ENCODE data around the gene FES. TPM values are rescaled to one million over a fixed set of nuclear protein-coding genes. Genes with fewer than 3 reads are reported as not detected.

The FES gene
- total RNA-seq, 3 donors from 2014 or later (not counting 1 experiment from before 2014, with no cell fraction given): 35.8 to 70.3 (median 52.5) TPM

GRCh38 chr15:90878660-90879059 lies 5.6 kb upstream of the FES start:
- Histone ChIP-seq H3K36me3 (ENCODE audit: control insufficient read depth, insufficient read depth, low read length) (peaks cover 66% of the 10 kb centered on the region), H3K9me3 (ENCODE audit: control insufficient read depth, insufficient read depth, low read length) (no peaks in the 10 kb centered on the region), H3K27ac (ENCODE audit: low read length) (no peak overlapping the region), H3K4me3 (ENCODE audit: low read length) (no peak overlapping the region), H3K4me1 (ENCODE audit: control insufficient read depth, insufficient read depth, low read length) (peaks cover 37% of the 10 kb centered on the region), H3K27me3 (ENCODE audit: control insufficient read depth, insufficient read depth, low read length) (no peaks in the 10 kb centered on the region)
- no peak for TF ChIP-seq CTCF (IDR thresholded peaks at IDR 0.05)
- Mint-ChIP-seq H3K27ac (peak overlapping the region in 1 of 2 donors; percentile 78), H3K9me3 (no peaks in the 10 kb centered on the region), H3K4me1 (peaks cover 17 to 34% of the 10 kb centered on the region in 2 donors), H3K27me3 (ENCODE audit: low read depth in 2 of 2) (no peaks in the 10 kb centered on the region), H3K4me3 (no peak overlapping the region), H3K36me3 (no peaks in the 10 kb centered on the region)
- WGBS (ENCODE audit: insufficient coverage): 97% methylated on average over 15 of the region's 15 CpGs
- DNase-seq (no peak), ATAC-seq (no peak)
- intact Hi-C loops (cut with micrococcal nuclease): no loop called here

GRCh38 chr15:90879730-90880366 lies 4.5 kb upstream of the FES start:
- Mint-ChIP-seq H3K36me3 (no peaks in the 10 kb centered on the region), H3K27ac (no peak overlapping the region)

GRCh38 chr15:90880381-90881145 lies 3.7 kb upstream of the FES start:
- Mint-ChIP-seq H3K4me1 (peaks cover 26 to 36% of the 10 kb centered on the region in 2 donors), H3K27ac (no peak overlapping the region)
- DNase-seq: no peak

More at GRCh38 chr15:90879730-90880366, 4.5 kb upstream of the FES start:
- no peak for TF ChIP-seq CTCF (IDR thresholded peaks at IDR 0.05)
- intact Hi-C loops (cut with micrococcal nuclease): no loop called here
- WGBS (ENCODE audit: insufficient coverage): 91% methylated on average over 35 of the region's 35 CpGs
- no peak overlapping the region for H3K4me3 ChIP-seq (ENCODE audit: low read length)
- no peaks in the 10 kb centered on the region for H3K9me3 ChIP-seq (ENCODE audit: control insufficient read depth, insufficient read depth, low read length)
- H3K27me3 ChIP-seq (ENCODE audit: control insufficient read depth, insufficient read depth, low read length): no peaks in the 10 kb centered on the region
- Mint-ChIP-seq H3K9me3 (no peaks in the 10 kb centered on the region), H3K4me3 (no peak overlapping the region), H3K27me3 (ENCODE audit: low read depth in 2 of 2) (no peaks in the 10 kb centered on the region), H3K4me1 (peaks cover 19 to 31% of the 10 kb centered on the region in 2 donors)
- peaks cover 66% of the 10 kb centered on the region for H3K36me3 ChIP-seq (ENCODE audit: control insufficient read depth, insufficient read depth, low read length)
- no peak for ATAC-seq
- DNase-seq: no peak
- no peak overlapping the region for H3K27ac ChIP-seq (ENCODE audit: low read length)
- peaks cover 38% of the 10 kb centered on the region for H3K4me1 ChIP-seq (ENCODE audit: control insufficient read depth, insufficient read depth, low read length)

More at GRCh38 chr15:90880381-90881145, 3.7 kb upstream of the FES start:
- no peak overlapping the region for H3K4me3 ChIP-seq (ENCODE audit: low read length)
- no peak for TF ChIP-seq CTCF (IDR thresholded peaks at IDR 0.05)
- H3K9me3 Mint-ChIP-seq: no peaks in the 10 kb centered on the region
- H3K9me3 ChIP-seq (ENCODE audit: control insufficient read depth, insufficient read depth, low read length): no peaks in the 10 kb centered on the region
- no peaks in the 10 kb centered on the region for H3K27me3 ChIP-seq (ENCODE audit: control insufficient read depth, insufficient read depth, low read length)
- no peaks in the 10 kb centered on the region for H3K36me3 Mint-ChIP-seq
- 92% methylated on average over 16 of the region's 16 CpGs for WGBS (ENCODE audit: insufficient coverage)
- intact Hi-C loops (cut with micrococcal nuclease): no loop called here
- no peak for ATAC-seq
- H3K4me3 Mint-ChIP-seq: no peak overlapping the region
- no peaks in the 10 kb centered on the region for H3K27me3 Mint-ChIP-seq (ENCODE audit: low read depth in 2 of 2)
- H3K27ac ChIP-seq (ENCODE audit: low read length): no peak overlapping the region
- peaks cover 65% of the 10 kb centered on the region for H3K36me3 ChIP-seq (ENCODE audit: control insufficient read depth, insufficient read depth, low read length)
- peaks cover 42% of the 10 kb centered on the region for H3K4me1 ChIP-seq (ENCODE audit: control insufficient read depth, insufficient read depth, low read length)
